SK-N-SH treated with all-trans-retinoic acid at 6 μM for 48 hours (cell line): ENCODE measurements around the gene STXBP2.

ENCODE experiments used
- ARNTL ChIP-seq: fragments of 450-650 bp; formaldehyde crosslinking; IDR thresholded peaks from 2 replicates; pipeline ENCODE4 v1.5.0; 2020; ENCODE audit warnings: low read depth, mild to moderate bottlenecking, moderate library complexity, borderline replicate concordance
- RARB ChIP-seq: fragments of 250-450 bp; sonication (Bioruptor Pico); IDR thresholded peaks from 2 replicates; pipeline ENCODE4 v1.8.0; 2021; ENCODE audit warnings: mild to moderate bottlenecking, moderate library complexity
- TOX ChIP-seq: fragments of 250-450 bp; sonication (Bioruptor Pico); IDR thresholded peaks from 2 replicates; pipeline ENCODE4 v1.8.0; 2021; ENCODE audit warnings: mild to moderate bottlenecking, moderate library complexity, borderline replicate concordance
- ZFP3 ChIP-seq: fragments of 250-450 bp; sonication (Bioruptor Pico); IDR thresholded peaks from 2 replicates; pipeline ENCODE4 v1.5.0; 2020; ENCODE audit warnings: mild to moderate bottlenecking, moderate library complexity
- ZFP30 ChIP-seq: fragments of 450-650 bp; formaldehyde crosslinking; IDR thresholded peaks from 2 replicates; pipeline ENCODE4 v1.5.0; 2022; ENCODE audit warnings: mild to moderate bottlenecking, moderate library complexity
- ZNF565 ChIP-seq: fragments of 450-650 bp; formaldehyde crosslinking; conservative IDR thresholded peaks from 2 replicates; pipeline ENCODE4 v1.5.0; 2020; ENCODE audit warnings: low read depth, mild to moderate bottlenecking, moderate library complexity
- TF ChIP-seq, protein P1 (sequence below): fragments of 250-450 bp; sonication (Bioruptor Pico); IDR thresholded peaks from 2 replicates; pipeline ENCODE4 v1.5.1; 2020; ENCODE audit warnings: low read depth, mild to moderate bottlenecking, moderate library complexity
- TF ChIP-seq, protein P2 (sequence below): fragments of 250-450 bp; sonication (Bioruptor Pico); IDR thresholded peaks from 2 replicates; pipeline ENCODE4 v1.5.1; 2021; ENCODE audit warnings: mild to moderate bottlenecking, moderate library complexity
- TF ChIP-seq, protein P3 (sequence below): fragments of 250-450 bp; sonication (Bioruptor Pico); IDR thresholded peaks from 2 replicates; pipeline ENCODE4 v1.8.0; 2020; ENCODE audit warnings: mild to moderate bottlenecking, moderate library complexity, borderline replicate concordance

DNA sequence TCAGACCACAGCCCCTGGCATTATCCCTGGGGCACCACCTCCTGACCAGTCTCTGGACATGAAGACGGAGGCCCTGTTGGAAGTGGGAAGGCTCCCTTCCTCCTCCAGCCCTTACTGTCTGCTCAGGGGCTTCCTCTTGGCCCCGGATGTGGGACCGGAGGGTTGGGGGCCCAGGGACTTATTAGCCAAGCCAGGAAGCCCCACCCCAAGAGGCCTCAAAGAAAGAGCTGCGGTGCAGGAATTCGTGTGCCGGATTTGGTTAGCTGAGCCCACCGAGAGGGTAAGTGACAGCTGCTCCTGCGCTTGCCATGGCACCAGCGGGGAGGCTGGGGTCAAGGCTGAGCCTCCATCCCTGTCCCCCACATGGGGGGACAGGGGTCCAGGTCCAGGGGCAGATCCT, 31.9 kb downstream of the STXBP2 start, which contains the start of gene RETN:
- TF ChIP-seq, protein P1, sequence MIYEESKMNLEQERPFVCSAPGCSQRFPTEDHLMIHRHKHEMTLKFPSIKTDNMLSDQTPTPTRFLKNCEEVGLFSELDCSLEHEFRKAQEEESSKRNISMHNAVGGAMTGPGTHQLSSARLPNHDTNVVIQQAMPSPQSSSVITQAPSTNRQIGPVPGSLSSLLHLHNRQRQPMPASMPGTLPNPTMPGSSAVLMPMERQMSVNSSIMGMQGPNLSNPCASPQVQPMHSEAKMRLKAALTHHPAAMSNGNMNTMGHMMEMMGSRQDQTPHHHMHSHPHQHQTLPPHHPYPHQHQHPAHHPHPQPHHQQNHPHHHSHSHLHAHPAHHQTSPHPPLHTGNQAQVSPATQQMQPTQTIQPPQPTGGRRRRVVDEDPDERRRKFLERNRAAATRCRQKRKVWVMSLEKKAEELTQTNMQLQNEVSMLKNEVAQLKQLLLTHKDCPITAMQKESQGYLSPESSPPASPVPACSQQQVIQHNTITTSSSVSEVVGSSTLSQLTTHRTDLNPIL (CRISPR knock-in tag) = no peak
- TF ChIP-seq, protein P2, sequence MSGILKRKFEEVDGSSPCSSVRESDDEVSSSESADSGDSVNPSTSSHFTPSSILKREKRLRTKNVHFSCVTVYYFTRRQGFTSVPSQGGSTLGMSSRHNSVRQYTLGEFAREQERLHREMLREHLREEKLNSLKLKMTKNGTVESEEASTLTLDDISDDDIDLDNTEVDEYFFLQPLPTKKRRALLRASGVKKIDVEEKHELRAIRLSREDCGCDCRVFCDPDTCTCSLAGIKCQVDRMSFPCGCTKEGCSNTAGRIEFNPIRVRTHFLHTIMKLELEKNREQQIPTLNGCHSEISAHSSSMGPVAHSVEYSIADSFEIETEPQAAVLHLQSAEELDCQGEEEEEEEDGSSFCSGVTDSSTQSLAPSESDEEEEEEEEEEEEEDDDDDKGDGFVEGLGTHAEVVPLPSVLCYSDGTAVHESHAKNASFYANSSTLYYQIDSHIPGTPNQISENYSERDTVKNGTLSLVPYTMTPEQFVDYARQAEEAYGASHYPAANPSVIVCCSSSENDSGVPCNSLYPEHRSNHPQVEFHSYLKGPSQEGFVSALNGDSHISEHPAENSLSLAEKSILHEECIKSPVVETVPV = no peak
- no peak for TF ChIP-seq TOX
- TF ChIP-seq, protein P3, sequence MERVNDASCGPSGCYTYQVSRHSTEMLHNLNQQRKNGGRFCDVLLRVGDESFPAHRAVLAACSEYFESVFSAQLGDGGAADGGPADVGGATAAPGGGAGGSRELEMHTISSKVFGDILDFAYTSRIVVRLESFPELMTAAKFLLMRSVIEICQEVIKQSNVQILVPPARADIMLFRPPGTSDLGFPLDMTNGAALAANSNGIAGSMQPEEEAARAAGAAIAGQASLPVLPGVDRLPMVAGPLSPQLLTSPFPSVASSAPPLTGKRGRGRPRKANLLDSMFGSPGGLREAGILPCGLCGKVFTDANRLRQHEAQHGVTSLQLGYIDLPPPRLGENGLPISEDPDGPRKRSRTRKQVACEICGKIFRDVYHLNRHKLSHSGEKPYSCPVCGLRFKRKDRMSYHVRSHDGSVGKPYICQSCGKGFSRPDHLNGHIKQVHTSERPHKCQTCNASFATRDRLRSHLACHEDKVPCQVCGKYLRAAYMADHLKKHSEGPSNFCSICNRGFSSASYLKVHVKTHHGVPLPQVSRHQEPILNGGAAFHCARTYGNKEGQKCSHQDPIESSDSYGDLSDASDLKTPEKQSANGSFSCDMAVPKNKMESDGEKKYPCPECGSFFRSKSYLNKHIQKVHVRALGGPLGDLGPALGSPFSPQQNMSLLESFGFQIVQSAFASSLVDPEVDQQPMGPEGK (CRISPR knock-in tag) = no peak
- no peak for TF ChIP-seq ZFP3 (CRISPR knock-in tag)
- TF ChIP-seq RARB (CRISPR knock-in tag) = no peak
- TF ChIP-seq ZFP30 = no peak
- TF ChIP-seq ARNTL (CRISPR knock-in tag) = no peak
- no peak for TF ChIP-seq ZNF565 (CRISPR knock-in tag)
